GM21447 (cell line): ENCODE data around the gene CTSS.
A peak's percentile ranks its signal among the peaks of the same experiment; 100 is the strongest.
"Not testable (repeated sequence)": the region's sequence is repeated elsewhere in the genome, so short reads cannot be mapped to it uniquely, and the experiment has no call there.

ENCODE experiments used
- ATAC-seq: cut with Tn5 transposase; IDR thresholded peaks from one replicate; pipeline ENCODE4 v1.9.1; 2021; ENCODE audit not compliant: unreplicated experiment

Gene CTSS

GRCh38 chr1:150765296-150765976 is at the start of gene CTSS:
Gene CTSS (minus strand): TSS chr1:150765778. CDS start chr1:150764763, 1,015 bp downstream.
- ATAC-seq = peak; percentile 84

- ATAC-seq = no peak
Measured at GRCh38 chr1:150813028-150813707, 47.6 kb upstream of the CTSS start.

GRCh38 chr1:150810958-150811659 is 45.5 kb upstream of the CTSS start:
- no peak for ATAC-seq

- ATAC-seq = no peak
Measured at GRCh38 chr1:150809651-150810050, 44.1 kb upstream of the CTSS start.

- no peak for ATAC-seq
Measured at GRCh38 chr1:150808846-150809245, 43.3 kb upstream of the CTSS start.

- no peak for ATAC-seq
Measured at GRCh38 chr1:150808121-150808520, 42.5 kb upstream of the CTSS start, which contains the start of gene CTSK. Gene CTSK (minus strand): TSS chr1:150808260. CDS start chr1:150806805, 1,455 bp downstream.

- no peak for ATAC-seq
Measured at GRCh38 chr1:150807249-150808023, 41.9 kb upstream of the CTSS start.

GRCh38 chr1:150805899-150806298 is 40.3 kb upstream of the CTSS start:
- no peak for ATAC-seq

- ATAC-seq = no peak
Measured at GRCh38 chr1:150804671-150805070, 39.1 kb upstream of the CTSS start.

GRCh38 chr1:150799089-150799488 is 33.5 kb upstream of the CTSS start:
- ATAC-seq = no peak

- ATAC-seq = no peak
Measured at GRCh38 chr1:150798525-150798924, 32.9 kb upstream of the CTSS start.

GRCh38 chr1:150796374-150796773 is 30.8 kb upstream of the CTSS start:
- no peak for ATAC-seq

GRCh38 chr1:150793778-150794177 is 28.2 kb upstream of the CTSS start:
- ATAC-seq = not testable (repeated sequence)

- ATAC-seq = no peak
Measured at GRCh38 chr1:150793221-150793620, 27.6 kb upstream of the CTSS start.

GRCh38 chr1:150791585-150791984 is 26.0 kb upstream of the CTSS start:
- ATAC-seq = no peak

- no peak for ATAC-seq
Measured at GRCh38 chr1:150789396-150789795, 23.8 kb upstream of the CTSS start.

GRCh38 chr1:150788946-150789345 is 23.4 kb upstream of the CTSS start:
- ATAC-seq = no peak

- no peak for ATAC-seq
Measured at GRCh38 chr1:150787455-150787854, 21.9 kb upstream of the CTSS start.

GRCh38 chr1:150780510-150780909 is 14.9 kb upstream of the CTSS start:
- no peak for ATAC-seq

- ATAC-seq = no peak
Measured at GRCh38 chr1:150778409-150778808, 12.8 kb upstream of the CTSS start.

GRCh38 chr1:150777544-150777943 is 12.0 kb upstream of the CTSS start:
- ATAC-seq = no peak
